Stimulated activated effector memory CD8-positive, alpha-beta T cell treated with anti-CD3 and anti-CD28 coated beads, Interleukin-12 subunit alpha, Interleukin-12 subunit beta, amount 100 ng/mL, for 72 hours (primary cell): ENCODE results near the gene C12orf57.

Experiments
- ATAC-seq: fragments of 150-1000 bp; cut with Tn5 transposase; 2 replicates; pipeline ENCODE4 v1.10.0; 2021
- DNase-seq, 2 donors: peaks; one replicate each; pipeline ENCODE4 v3.0.0; 2021 to 2022; ENCODE audit warnings: low spot score in 2 of 2
- H3K27ac Mint-ChIP-seq: one replicate; pipeline ENCODE4 v1.8.0; 2022; ENCODE audit warnings: mild to moderate bottlenecking, mixed read lengths
- H3K36me3 Mint-ChIP-seq: one replicate; pipeline ENCODE4 v1.8.0; 2022; ENCODE audit warnings: mild to moderate bottlenecking, mixed read lengths
- H3K4me1 Mint-ChIP-seq: one replicate; pipeline ENCODE4 v1.8.0; 2022; ENCODE audit warnings: mixed read lengths
- H3K4me3 Mint-ChIP-seq: one replicate; pipeline ENCODE4 v1.8.0; 2022; ENCODE audit warnings: mild to moderate bottlenecking, mixed read lengths
- H3K9me3 Mint-ChIP-seq: one replicate; pipeline ENCODE4 v1.8.0; 2022; ENCODE audit warnings: mixed read lengths

Gene C12orf57

DNA sequence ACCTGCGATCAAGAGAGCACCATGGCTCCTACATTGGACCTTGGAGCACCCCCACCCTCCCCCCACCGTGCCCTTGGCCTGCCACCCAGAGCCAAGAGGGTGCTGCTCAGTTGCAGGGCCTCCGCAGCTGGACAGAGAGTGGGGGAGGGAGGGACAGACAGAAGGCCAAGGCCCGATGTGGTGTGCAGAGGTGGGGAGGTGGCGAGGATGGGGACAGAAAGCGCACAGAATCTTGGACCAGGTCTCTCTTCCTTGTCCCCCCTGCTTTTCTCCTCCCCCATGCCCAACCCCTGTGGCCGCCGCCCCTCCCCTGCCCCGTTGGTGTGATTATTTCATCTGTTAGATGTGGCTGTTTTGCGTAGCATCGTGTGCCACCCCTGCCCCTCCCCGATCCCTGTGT, 2.0 kb upstream of the C12orf57 start:
- H3K4me3 Mint-ChIP-seq, result no peak overlapping the region
- no peak for ATAC-seq
- H3K36me3 Mint-ChIP-seq, result peaks cover 95% of the 10 kb centered on the region
- no peak for DNase-seq
- no peaks in the 10 kb centered on the region for H3K9me3 Mint-ChIP-seq
- peak overlapping the region; percentile 99 for H3K27ac Mint-ChIP-seq
- peaks cover 72% of the 10 kb centered on the region for H3K4me1 Mint-ChIP-seq

- peak overlapping the region; percentile 80 for H3K4me3 Mint-ChIP-seq
- peaks cover 74% of the 10 kb centered on the region for H3K4me1 Mint-ChIP-seq
- peaks cover 96% of the 10 kb centered on the region for H3K36me3 Mint-ChIP-seq
- no peak for DNase-seq
- H3K27ac Mint-ChIP-seq, result peak overlapping the region; percentile 99
- no peaks in the 10 kb centered on the region for H3K9me3 Mint-ChIP-seq
- no peak for ATAC-seq
Observed at GRCh38 chr12:6942331-6942665, 1.5 kb upstream of the C12orf57 start.

GRCh38 chr12:6943389-6943721, 467 bp upstream of the C12orf57 start:
- Mint-ChIP-seq H3K4me3 (peak overlapping the region; percentile 80), H3K36me3 (peaks cover 89% of the 10 kb centered on the region), H3K27ac (peak overlapping the region; percentile 99), H3K4me1 (peaks cover 78% of the 10 kb centered on the region), H3K9me3 (no peaks in the 10 kb centered on the region)
- DNase-seq, result peak in 1 of 2 donors; percentile 84
- peak; percentile 61 for ATAC-seq

- H3K9me3 Mint-ChIP-seq, result no peaks in the 10 kb centered on the region
- ATAC-seq, result peak; percentile 72
- peaks cover 84% of the 10 kb centered on the region for H3K36me3 Mint-ChIP-seq
- peak overlapping the region; percentile 80 for H3K4me3 Mint-ChIP-seq
- peak; percentile 76 to 94 for DNase-seq
- H3K4me1 Mint-ChIP-seq, result peaks cover 82% of the 10 kb centered on the region
- peak overlapping the region; percentile 99 for H3K27ac Mint-ChIP-seq
Observed at GRCh38 chr12:6944381-6945186, 762 bp downstream of the C12orf57 start.

DNA sequence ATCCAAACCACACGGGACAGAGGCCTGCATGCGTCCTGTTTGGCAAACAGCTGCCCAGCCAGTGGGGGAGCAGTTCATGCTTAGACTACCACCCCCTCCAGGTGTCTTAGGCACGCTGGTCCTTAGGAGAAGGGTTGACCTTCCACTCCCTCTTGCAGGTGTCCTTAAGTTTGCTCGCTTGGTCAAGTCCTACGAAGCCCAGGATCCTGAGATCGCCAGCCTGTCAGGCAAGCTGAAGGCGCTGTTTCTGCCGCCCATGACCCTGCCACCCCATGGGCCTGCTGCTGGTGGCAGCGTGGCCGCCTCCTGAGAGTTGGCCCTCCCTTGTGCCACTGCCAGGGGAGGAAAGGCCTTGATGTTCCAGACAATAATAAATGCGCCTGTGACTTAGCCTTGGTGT, 1.8 kb downstream of the C12orf57 start:
- H3K9me3 Mint-ChIP-seq, result no peaks in the 10 kb centered on the region

DNA sequence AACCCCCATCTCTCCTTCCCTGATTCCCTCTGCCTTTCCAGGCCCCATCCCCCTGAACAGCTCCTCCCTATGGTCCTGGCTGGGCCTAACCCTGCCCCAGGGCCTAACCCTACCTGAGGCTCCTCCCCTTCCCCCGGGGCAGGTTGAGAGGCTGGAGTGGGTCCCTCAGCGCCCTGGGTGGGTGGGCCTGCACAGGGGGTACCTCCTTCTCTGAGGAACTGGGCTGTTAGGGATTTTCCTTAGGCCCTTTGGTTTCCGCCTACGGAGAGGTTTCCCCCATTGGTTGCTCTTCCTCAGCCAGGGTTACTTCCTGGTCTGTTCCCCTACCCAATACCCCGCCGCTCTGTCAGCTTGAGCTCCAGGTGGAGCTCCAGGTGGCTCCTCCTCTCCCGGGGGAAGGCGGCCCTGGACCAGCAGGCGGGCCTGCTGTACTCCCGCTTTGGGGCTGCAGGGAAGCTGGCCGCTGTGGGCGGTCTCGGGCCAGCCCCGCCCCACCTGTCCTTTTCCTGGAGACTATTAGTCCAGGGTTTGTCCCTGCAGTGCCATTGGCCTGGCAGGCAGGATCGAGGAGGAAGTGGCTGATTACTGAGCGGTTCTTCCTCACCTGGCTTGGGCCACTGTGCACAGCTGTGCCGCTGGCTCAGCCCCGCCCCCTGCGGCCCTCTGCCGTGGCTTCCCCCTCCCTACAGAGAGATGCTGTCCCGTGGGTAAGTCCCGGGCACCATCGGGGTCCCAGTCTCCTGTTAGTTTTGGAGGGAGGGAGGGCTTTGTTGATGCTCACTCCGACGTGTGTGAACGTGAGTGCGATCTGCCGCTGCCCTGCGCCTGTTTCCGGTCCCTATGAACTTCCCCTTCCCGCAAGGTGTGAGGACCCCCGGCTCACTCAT, 2.5 kb downstream of the C12orf57 start:
- H3K4me1 Mint-ChIP-seq, result peaks cover 87% of the 10 kb centered on the region
- H3K27ac Mint-ChIP-seq, result peak overlapping the region; percentile 99
- DNase-seq (peak in 1 of 2 donors; percentile 76), ATAC-seq (no peak)
- no peaks in the 10 kb centered on the region for H3K9me3 Mint-ChIP-seq
- peaks cover 71% of the 10 kb centered on the region for H3K36me3 Mint-ChIP-seq
- H3K4me3 Mint-ChIP-seq, result peak overlapping the region; percentile 80

More for the DNA sequence above, 1.8 kb downstream of the C12orf57 start:
- peak overlapping the region; percentile 80 for H3K4me3 Mint-ChIP-seq
- DNase-seq (no peak), ATAC-seq (no peak)
- H3K4me1 Mint-ChIP-seq, result peaks cover 85% of the 10 kb centered on the region
- peaks cover 78% of the 10 kb centered on the region for H3K36me3 Mint-ChIP-seq
- H3K27ac Mint-ChIP-seq, result peak overlapping the region; percentile 99

- ATAC-seq (no peak), DNase-seq (no peak)
- peak overlapping the region; percentile 80 for H3K4me3 Mint-ChIP-seq
- H3K9me3 Mint-ChIP-seq, result no peaks in the 10 kb centered on the region
- H3K4me1 Mint-ChIP-seq, result peaks cover 87% of the 10 kb centered on the region
- peaks cover 71% of the 10 kb centered on the region for H3K36me3 Mint-ChIP-seq
- H3K27ac Mint-ChIP-seq, result peak overlapping the region; percentile 99
Observed at GRCh38 chr12:6946920-6947374, 3.1 kb downstream of the C12orf57 start.

- peak overlapping the region; percentile 99 for H3K27ac Mint-ChIP-seq
- peaks cover 81% of the 10 kb centered on the region for H3K4me1 Mint-ChIP-seq
- no peak for ATAC-seq
- H3K4me3 Mint-ChIP-seq, result peak overlapping the region; percentile 80
- peaks cover 71% of the 10 kb centered on the region for H3K36me3 Mint-ChIP-seq
- H3K9me3 Mint-ChIP-seq, result no peaks in the 10 kb centered on the region
- no peak for DNase-seq
Observed at GRCh38 chr12:6947615-6948014, 3.8 kb downstream of the C12orf57 start.

GRCh38 chr12:6948873-6949594, 5.2 kb downstream of the C12orf57 start:
- Mint-ChIP-seq H3K4me1 (peaks cover 78% of the 10 kb centered on the region), H3K36me3 (peaks cover 71% of the 10 kb centered on the region), H3K4me3 (peak overlapping the region; percentile 80), H3K9me3 (no peaks in the 10 kb centered on the region), H3K27ac (peak overlapping the region; percentile 99)
- no peak for DNase-seq
- ATAC-seq, result peak; percentile 1

DNA sequence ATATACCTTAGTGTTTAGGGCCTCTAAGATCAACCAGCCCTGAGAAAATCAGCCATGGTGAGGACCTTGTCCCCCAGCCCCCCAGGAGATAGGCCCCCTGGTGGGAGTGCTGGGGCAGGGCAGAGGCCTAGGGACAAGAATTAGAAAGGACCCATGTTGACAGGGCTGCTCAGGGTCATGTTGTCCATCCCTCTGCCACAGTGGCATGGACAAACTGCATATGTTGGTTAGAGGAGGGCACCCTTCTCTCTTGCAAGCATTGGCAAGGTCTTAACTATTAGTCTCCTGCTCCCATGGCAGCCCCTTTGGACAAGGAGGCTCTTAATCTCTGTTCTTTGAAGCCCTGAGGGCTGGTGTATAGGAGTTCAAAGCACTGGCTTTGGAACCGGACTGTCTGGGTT, 6.6 kb downstream of the C12orf57 start:
- H3K4me3 Mint-ChIP-seq, result peak overlapping the region; percentile 80
- H3K36me3 Mint-ChIP-seq, result peaks cover 71% of the 10 kb centered on the region
- peak overlapping the region; percentile 99 for H3K27ac Mint-ChIP-seq
- DNase-seq, result peak in 1 of 2 donors; percentile 73
- no peaks in the 10 kb centered on the region for H3K9me3 Mint-ChIP-seq
- peak; percentile 27 for ATAC-seq
- H3K4me1 Mint-ChIP-seq, result peaks cover 81% of the 10 kb centered on the region

DNA sequence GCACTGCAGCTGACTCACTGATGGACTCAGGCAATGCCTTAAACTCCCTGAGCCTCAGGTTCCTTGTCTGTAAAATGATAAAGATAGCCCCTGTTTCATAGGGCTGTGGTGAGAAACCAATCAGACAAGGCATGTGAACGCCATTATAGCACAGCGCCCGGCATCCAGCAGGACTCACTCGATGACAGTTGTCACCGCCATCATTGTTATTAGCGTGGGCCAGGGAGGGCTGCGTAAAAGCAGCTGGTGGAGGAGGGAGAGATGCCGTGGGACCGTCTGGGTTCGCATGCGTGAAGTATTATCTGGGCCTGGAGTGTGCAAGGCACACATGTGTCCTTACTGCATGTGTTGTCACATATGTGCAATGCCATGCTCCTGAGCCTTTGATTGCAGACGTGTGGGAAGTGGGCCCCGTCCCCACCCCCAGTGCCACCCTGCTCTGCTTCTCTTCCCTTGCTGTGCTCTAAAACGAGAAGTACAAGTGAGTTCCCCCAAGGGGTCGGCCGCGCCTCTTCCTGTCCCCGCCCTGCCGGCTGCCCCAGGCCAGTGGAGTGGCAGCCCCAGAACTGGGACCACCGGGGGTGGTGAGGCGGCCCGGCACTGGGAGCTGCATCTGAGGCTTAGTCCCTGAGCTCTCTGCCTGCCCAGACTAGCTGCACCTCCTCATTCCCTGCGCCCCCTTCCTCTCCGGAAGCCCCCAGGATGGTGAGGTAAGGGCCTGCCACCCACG, 7.2 kb downstream of the C12orf57 start, which contains the start of gene PTPN6:
Gene PTPN6, plus strand, starts transcription at position 546 of the 730 bp plus-strand sequence. Its CDS starts 157 bp downstream, at position 703.
- H3K4me3 Mint-ChIP-seq, result peak within 1 kb of the TSS; percentile 80
- H3K36me3 Mint-ChIP-seq, result peaks cover 71% of the 10 kb centered on the region
- no peaks in the 10 kb centered on the region for H3K9me3 Mint-ChIP-seq
- peak within 1 kb of the TSS; percentile 99 for H3K27ac Mint-ChIP-seq
- ATAC-seq, result peak; percentile 46
- H3K4me1 Mint-ChIP-seq, result peaks cover 81% of the 10 kb centered on the region
- peak in 1 of 2 donors; percentile 78 for DNase-seq

DNA sequence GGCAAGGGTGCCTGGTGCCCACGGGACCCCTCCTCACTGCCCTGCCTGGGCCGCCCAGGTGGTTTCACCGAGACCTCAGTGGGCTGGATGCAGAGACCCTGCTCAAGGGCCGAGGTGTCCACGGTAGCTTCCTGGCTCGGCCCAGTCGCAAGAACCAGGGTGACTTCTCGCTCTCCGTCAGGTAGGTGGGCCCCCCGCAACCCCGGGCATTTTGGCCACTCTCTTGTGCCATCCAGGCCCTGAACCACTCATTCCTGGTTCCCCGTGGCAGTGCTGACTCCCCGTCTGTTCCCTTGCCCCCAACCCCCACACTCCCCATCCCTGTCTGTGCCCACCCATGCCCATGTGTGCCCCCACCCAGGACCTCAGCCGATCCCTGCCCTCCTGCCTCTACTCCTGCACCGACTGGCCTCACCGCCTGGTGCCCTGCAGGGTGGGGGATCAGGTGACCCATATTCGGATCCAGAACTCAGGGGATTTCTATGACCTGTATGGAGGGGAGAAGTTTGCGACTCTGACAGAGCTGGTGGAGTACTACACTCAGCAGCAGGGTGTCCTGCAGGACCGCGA, 7.8 kb downstream of the C12orf57 start:
- Mint-ChIP-seq H3K36me3 (peaks cover 71% of the 10 kb centered on the region), H3K9me3 (no peaks in the 10 kb centered on the region), H3K4me3 (peak overlapping the region; percentile 80), H3K4me1 (peaks cover 81% of the 10 kb centered on the region), H3K27ac (peak overlapping the region; percentile 99)
- ATAC-seq (no peak), DNase-seq (no peak)

GRCh38 chr12:6952121-6952862, 8.5 kb downstream of the C12orf57 start:
- ATAC-seq, result no peak

More at GRCh38 chr12:6952121-6952862, 8.5 kb downstream of the C12orf57 start:
- Mint-ChIP-seq H3K4me3 (peak overlapping the region; percentile 80), H3K9me3 (no peaks in the 10 kb centered on the region), H3K4me1 (peaks cover 81% of the 10 kb centered on the region), H3K27ac (peak overlapping the region; percentile 99), H3K36me3 (peaks cover 71% of the 10 kb centered on the region)
- no peak for DNase-seq
